OCI-LY1 (cell line): Measurements from ENCODE around the gene PDZRN4.

Experiments
- H2AFZ ChIP-seq: fragments of 200-600 bp; sonication (generic), shearing (Covaris generic); 2 replicates; pipeline ENCODE4 v1.6.0; 2014; ENCODE audit warnings: antibody characterized with exemption, mild to moderate bottlenecking, low read length
- H3F3A ChIP-seq: fragments of 200-600 bp; sonication (generic), shearing (Covaris generic); 2 replicates; pipeline ENCODE4 v1.6.0; 2014; ENCODE audit warnings: mild to moderate bottlenecking, antibody characterized with exemption, low read length, moderate library complexity; ENCODE audit not compliant: insufficient read depth
- H3K27ac ChIP-seq: fragments of 200-600 bp; sonication (generic); 2 replicates; pipeline ENCODE4 v1.5.1; 2014; ENCODE audit warnings: low read length, mixed run types, mild to moderate bottlenecking, low read depth; ENCODE audit not compliant: poor library complexity, severe bottlenecking
- H3K27me3 ChIP-seq: fragments of 200-600 bp; sonication (generic); 2 replicates; pipeline ENCODE4 v1.6.0; 2014; ENCODE audit warnings: antibody characterized with exemption, mild to moderate bottlenecking, low read length, moderate library complexity; ENCODE audit not compliant: insufficient read depth
- H3K36me3 ChIP-seq: fragments of 200-600 bp; sonication (generic); 2 replicates; pipeline ENCODE4 v1.6.1; 2014; ENCODE audit warnings: mild to moderate bottlenecking, antibody characterized with exemption, low read length, moderate library complexity, mixed read lengths; ENCODE audit not compliant: insufficient read depth
- H3K4me1 ChIP-seq: fragments of 200-600 bp; sonication (generic); 2 replicates; pipeline ENCODE4 v1.5.1; 2014; ENCODE audit warnings: mild to moderate bottlenecking, low read length, moderate library complexity; ENCODE audit not compliant: insufficient read depth, severe bottlenecking
- H3K4me2 ChIP-seq: fragments of 200-600 bp; sonication (generic), shearing (Covaris generic); 2 replicates; pipeline ENCODE4 v1.6.1; 2014; ENCODE audit warnings: low read length
- H3K4me3 ChIP-seq: fragments of 200-600 bp; sonication (generic); 2 replicates; pipeline ENCODE4 v1.5.1; 2014; ENCODE audit warnings: low read length, low read depth, mild to moderate bottlenecking, mixed read lengths; ENCODE audit not compliant: poor library complexity, severe bottlenecking
- H3K79me2 ChIP-seq: fragments of 200-600 bp; shearing (Covaris generic); 2 replicates; pipeline ENCODE4 v1.6.1; 2016; ENCODE audit warnings: mixed run types, low read length, mixed read lengths; ENCODE audit not compliant: insufficient read depth
- H3K9ac ChIP-seq: fragments of 200-600 bp; sonication (generic), shearing (Covaris generic); 2 replicates; pipeline ENCODE4 v1.6.1; 2014; ENCODE audit warnings: mild to moderate bottlenecking, low read length, mixed read lengths
- H3K9me2 ChIP-seq: fragments of 200-600 bp; sonication (generic), shearing (Covaris generic); 2 replicates; pipeline ENCODE4 v1.6.1; 2014; ENCODE audit warnings: low read depth, mild to moderate bottlenecking, low read length, mixed read lengths
- H3K9me3 ChIP-seq: fragments of 200-600 bp; shearing (Covaris generic); 2 replicates; pipeline ENCODE4 v1.6.1; 2014; ENCODE audit warnings: low read length, mixed read lengths
- H4K20me1 ChIP-seq: fragments of 200-600 bp; sonication (generic), shearing (Covaris generic); 2 replicates; pipeline ENCODE4 v1.6.0; 2016; ENCODE audit warnings: mild to moderate bottlenecking, low read length; ENCODE audit not compliant: insufficient read depth
- EZH2 ChIP-seq: fragments of 200-600 bp; sonication (generic), shearing (Covaris generic); IDR thresholded peaks from 2 replicates; pipeline ENCODE4 v1.8.0; 2017; ENCODE audit warnings: borderline replicate concordance, mixed run types, mild to moderate bottlenecking, antibody characterized with exemption, low read length, moderate library complexity, mixed read lengths
- TF ChIP-seq, protein P1 (sequence below): fragments of 200-600 bp; sonication (generic), shearing (Covaris generic); IDR thresholded peaks from 2 replicates; pipeline ENCODE4 v1.5.1; 2017; ENCODE audit warnings: mild to moderate bottlenecking, antibody characterized with exemption, low read length, moderate library complexity, mixed read lengths

The PDZRN4 gene

DNA sequence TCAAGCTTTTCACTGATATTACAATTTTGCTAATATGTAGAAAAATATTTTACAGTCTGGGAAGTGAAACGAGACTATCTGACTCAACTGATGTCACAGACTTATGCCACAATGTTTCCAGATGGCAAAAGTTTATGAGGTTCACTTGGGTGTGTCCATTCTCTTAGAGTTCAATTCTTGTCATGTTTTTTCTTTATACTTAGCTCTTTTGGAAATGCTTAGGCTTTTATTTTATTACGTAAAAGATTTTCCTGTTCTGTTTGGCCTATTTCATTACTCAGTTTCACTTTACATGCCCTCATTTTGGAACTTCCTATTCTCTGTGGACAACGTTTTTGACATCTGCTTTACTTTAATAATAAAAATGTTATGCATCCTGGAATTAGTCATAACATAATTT, 2.1 kb upstream of the PDZRN4 start:
- no peaks in the 10 kb centered on the region for H3K36me3 ChIP-seq
- no peaks in the 10 kb centered on the region for H3K9me3 ChIP-seq
- H3F3A ChIP-seq = no peaks in the 10 kb centered on the region
- H2AFZ ChIP-seq = no peak overlapping the region
- no peaks in the 10 kb centered on the region for H3K27me3 ChIP-seq
- no peaks in the 10 kb centered on the region for H4K20me1 ChIP-seq
- H3K27ac ChIP-seq = no peak overlapping the region
- H3K4me1 ChIP-seq = no peaks in the 10 kb centered on the region
- TF ChIP-seq, protein P1, sequence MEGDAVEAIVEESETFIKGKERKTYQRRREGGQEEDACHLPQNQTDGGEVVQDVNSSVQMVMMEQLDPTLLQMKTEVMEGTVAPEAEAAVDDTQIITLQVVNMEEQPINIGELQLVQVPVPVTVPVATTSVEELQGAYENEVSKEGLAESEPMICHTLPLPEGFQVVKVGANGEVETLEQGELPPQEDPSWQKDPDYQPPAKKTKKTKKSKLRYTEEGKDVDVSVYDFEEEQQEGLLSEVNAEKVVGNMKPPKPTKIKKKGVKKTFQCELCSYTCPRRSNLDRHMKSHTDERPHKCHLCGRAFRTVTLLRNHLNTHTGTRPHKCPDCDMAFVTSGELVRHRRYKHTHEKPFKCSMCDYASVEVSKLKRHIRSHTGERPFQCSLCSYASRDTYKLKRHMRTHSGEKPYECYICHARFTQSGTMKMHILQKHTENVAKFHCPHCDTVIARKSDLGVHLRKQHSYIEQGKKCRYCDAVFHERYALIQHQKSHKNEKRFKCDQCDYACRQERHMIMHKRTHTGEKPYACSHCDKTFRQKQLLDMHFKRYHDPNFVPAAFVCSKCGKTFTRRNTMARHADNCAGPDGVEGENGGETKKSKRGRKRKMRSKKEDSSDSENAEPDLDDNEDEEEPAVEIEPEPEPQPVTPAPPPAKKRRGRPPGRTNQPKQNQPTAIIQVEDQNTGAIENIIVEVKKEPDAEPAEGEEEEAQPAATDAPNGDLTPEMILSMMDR = no peak
- no peak for TF ChIP-seq EZH2
- no peaks in the 10 kb centered on the region for H3K9me2 ChIP-seq
- no peak overlapping the region for H3K4me2 ChIP-seq
- no peaks in the 10 kb centered on the region for H3K79me2 ChIP-seq
- no peak overlapping the region for H3K4me3 ChIP-seq
- H3K9ac ChIP-seq = no peak overlapping the region

DNA sequence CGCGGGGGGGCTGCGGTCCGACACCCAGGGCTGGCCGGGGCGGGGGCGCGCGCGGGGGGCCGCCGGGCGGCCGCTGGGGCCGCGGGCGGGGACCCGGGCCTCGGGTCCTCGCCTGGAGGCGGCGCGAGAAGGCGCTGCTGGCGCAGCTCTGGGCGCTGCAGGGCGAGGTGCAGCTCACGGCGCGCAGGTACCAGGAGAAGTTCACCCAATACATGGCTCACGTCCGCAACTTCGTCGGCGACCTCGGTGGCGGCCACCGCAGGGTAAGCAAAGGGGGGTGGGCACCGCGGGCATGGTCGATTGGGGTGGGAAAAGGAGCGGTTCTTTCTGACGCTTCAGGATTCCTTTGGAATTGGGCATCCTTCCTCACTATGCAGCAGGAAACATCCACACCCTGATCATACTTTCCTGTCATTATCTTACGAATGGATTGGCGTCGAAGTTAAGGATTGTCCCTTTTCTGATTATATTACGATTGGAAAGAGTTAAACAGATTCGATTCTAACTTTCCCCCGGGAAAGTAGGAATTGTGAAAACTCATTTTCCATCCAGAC, 798 bp downstream of the PDZRN4 start:
- Histone ChIP-seq H2AFZ (no peak overlapping the region), H4K20me1 (no peaks in the 10 kb centered on the region), H3K27ac (no peak overlapping the region), H3K4me3 (no peak overlapping the region), H3K4me1 (no peaks in the 10 kb centered on the region), H3K9ac (no peak overlapping the region), H3K4me2 (no peak overlapping the region), H3K36me3 (no peaks in the 10 kb centered on the region), H3K9me3 (no peaks in the 10 kb centered on the region), H3K27me3 (no peaks in the 10 kb centered on the region), H3K9me2 (no peaks in the 10 kb centered on the region), H3K79me2 (no peaks in the 10 kb centered on the region), H3F3A (no peaks in the 10 kb centered on the region; the same call in 1 of the 2 replicates)
- no peak for TF ChIP-seq EZH2
- TF ChIP-seq, protein P1 = no peak

DNA sequence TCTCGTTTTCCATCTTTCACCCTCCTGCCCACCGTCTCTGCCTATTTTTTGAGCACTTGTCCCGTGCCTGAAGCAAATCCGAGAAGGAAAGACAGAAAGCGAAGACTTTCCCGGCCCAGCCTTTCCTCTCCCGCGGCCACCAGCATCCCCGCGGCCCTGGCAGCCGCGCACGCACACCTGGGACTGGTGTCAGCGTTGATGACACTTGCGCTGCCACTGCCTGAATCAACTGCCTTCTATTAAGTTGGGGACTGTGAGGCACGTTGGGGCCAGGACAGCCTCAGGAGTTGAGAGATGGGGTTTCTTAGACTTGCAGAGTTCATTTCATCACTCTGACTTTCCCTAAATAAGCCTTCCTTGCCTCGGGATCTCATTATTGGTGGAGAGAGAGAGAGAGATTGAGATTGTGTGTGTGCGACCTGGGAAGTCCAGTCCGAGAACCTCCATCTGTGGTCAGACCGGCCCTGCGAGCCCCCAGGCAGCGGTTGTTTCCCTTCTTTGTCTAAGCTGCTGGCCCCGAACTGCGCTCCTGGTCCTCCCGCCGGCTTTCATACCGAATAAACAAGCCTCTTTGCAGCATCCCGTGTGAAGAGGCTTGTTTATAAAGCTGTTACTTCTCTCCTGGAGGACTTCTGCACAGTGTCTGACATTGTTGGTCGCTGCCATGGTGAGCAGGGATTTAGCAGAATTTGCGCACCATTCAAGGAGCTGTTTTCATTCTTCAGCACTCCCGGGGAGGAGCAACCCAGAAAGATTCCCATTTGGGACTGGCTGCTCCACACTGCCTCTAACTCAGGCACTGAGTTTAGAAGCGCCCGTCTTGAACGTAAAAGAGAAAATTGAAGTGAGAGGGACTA, 1.5 kb downstream of the PDZRN4 start:
- Histone ChIP-seq H3F3A (no peaks in the 10 kb centered on the region; the same call in 1 of the 2 replicates), H3K27ac (no peak overlapping the region), H3K9me2 (no peaks in the 10 kb centered on the region), H3K4me2 (no peak overlapping the region), H4K20me1 (no peaks in the 10 kb centered on the region), H3K4me1 (no peaks in the 10 kb centered on the region), H3K36me3 (no peaks in the 10 kb centered on the region), H3K9ac (no peak overlapping the region), H3K4me3 (no peak overlapping the region), H2AFZ (no peak overlapping the region), H3K27me3 (no peaks in the 10 kb centered on the region), H3K9me3 (no peaks in the 10 kb centered on the region), H3K79me2 (no peaks in the 10 kb centered on the region)
- TF ChIP-seq, protein P1 = no peak
- TF ChIP-seq EZH2 = no peak
